ENCODE measurements around the gene NOS2.

NOS2 gene

GRCh38 chr17:27797390-27798091 lies 2.8 kb downstream of the NOS2 start:
- H2BK120ac ChIP-seq (ENCODE audit: low read depth, low read length) = no peak overlapping the region
- H3K9me3 ChIP-seq (ENCODE audit: control insufficient read depth, low read length) = no peaks in the 10 kb centered on the region
- no peak overlapping the region for H3K14ac ChIP-seq (ENCODE audit: low read length in 2 of 2)
- WGBS = 63% methylated on average over 9 of the region's 9 CpGs
- no peak overlapping the region for H3K4ac ChIP-seq (ENCODE audit: low read depth in 1 of 2, low read length in 2 of 2)
- H3K79me1 ChIP-seq (replicated peaks; ENCODE audit: low read length, poor library complexity, severe bottlenecking) = no peaks in the 10 kb centered on the region
- no peak overlapping the region for H2AFZ ChIP-seq (ENCODE audit: low read depth, low read length)
- no peak for DNase-seq
- peaks cover 5% of the 10 kb centered on the region for H3K4me1 ChIP-seq (ENCODE audit: control insufficient read depth, insufficient read depth, low read depth, low read length)
- no peak overlapping the region for H2BK12ac ChIP-seq (ENCODE audit: low read length in 2 of 2)
- H3K27ac ChIP-seq (ENCODE audit: low read length, poor library complexity, severe bottlenecking) = no peak overlapping the region
- H3K18ac ChIP-seq (ENCODE audit: low read depth in 1 of 2, low read length in 2 of 2) = no peak overlapping the region
- no peak overlapping the region for H4K8ac ChIP-seq (ENCODE audit: low read length)
- H2AK5ac ChIP-seq (ENCODE audit: low read length, severe bottlenecking) = no peak overlapping the region
- no peak overlapping the region for H3K9ac ChIP-seq (ENCODE audit: low read length)
- H3K36me3 ChIP-seq (ENCODE audit: control insufficient read depth in 1 of 2, insufficient read depth in 2 of 2, low read depth in 1 of 2, low read length in 2 of 2) = no peaks in the 10 kb centered on the region
- H3K4me3 ChIP-seq (ENCODE audit: insufficient read depth in 1 of 2, low read depth in 1 of 2, low read length in 2 of 2) = no peak overlapping the region
- H3K23ac ChIP-seq (ENCODE audit: low read length in 2 of 2) = no peak overlapping the region
- no peak overlapping the region for H2BK15ac ChIP-seq (ENCODE audit: low read depth, poor library complexity, severe bottlenecking)
- no peak overlapping the region for H4K91ac ChIP-seq (ENCODE audit: low read length)
- H3K4me2 ChIP-seq (ENCODE audit: low read length, poor library complexity, severe bottlenecking) = no peak overlapping the region
- H3K27me3 ChIP-seq (ENCODE audit: control insufficient read depth in 1 of 2, insufficient read depth in 1 of 2, low read length in 2 of 2) = peaks cover 70 to 86% of the 10 kb centered on the region in 2 experiments
- H2BK5ac ChIP-seq (ENCODE audit: low read depth, low read length, poor library complexity, severe bottlenecking) = no peak overlapping the region

- no peaks in the 10 kb centered on the region for H3K79me1 ChIP-seq (replicated peaks; ENCODE audit: low read length, poor library complexity, severe bottlenecking)
- 49% methylated on average over 19 of the region's 19 CpGs for WGBS
These were observed 6.3 kb downstream of the NOS2 start for GRCh38 chr17:27793906-27794569.

GRCh38 chr17:27793168-27793905 lies 7.0 kb downstream of the NOS2 start:
- Histone ChIP-seq H2BK5ac (ENCODE audit: low read depth, low read length, poor library complexity, severe bottlenecking) (no peak overlapping the region), H4K8ac (ENCODE audit: low read length) (no peak overlapping the region), H2AFZ (ENCODE audit: low read depth, low read length) (no peak overlapping the region), H3K9me3 (ENCODE audit: control insufficient read depth, low read length) (no peaks in the 10 kb centered on the region), H3K18ac (ENCODE audit: low read depth in 1 of 2, low read length in 2 of 2) (no peak overlapping the region), H4K91ac (ENCODE audit: low read length) (no peak overlapping the region), H3K4me1 (ENCODE audit: control insufficient read depth, insufficient read depth, low read depth, low read length) (peaks cover 5% of the 10 kb centered on the region), H3K4me3 (ENCODE audit: insufficient read depth in 1 of 2, low read depth in 1 of 2, low read length in 2 of 2) (peak overlapping the region in 1 of 2 experiments; percentile 55), H2BK12ac (ENCODE audit: low read length in 2 of 2) (no peak overlapping the region), H2AK5ac (ENCODE audit: low read length, severe bottlenecking) (no peak overlapping the region), H2BK15ac (ENCODE audit: low read depth, poor library complexity, severe bottlenecking) (no peak overlapping the region), H3K14ac (ENCODE audit: low read length in 2 of 2) (no peak overlapping the region), H2BK120ac (ENCODE audit: low read depth, low read length) (no peak overlapping the region), H3K79me1 (replicated peaks; ENCODE audit: low read length, poor library complexity, severe bottlenecking) (no peaks in the 10 kb centered on the region), H3K4ac (ENCODE audit: low read depth in 1 of 2, low read length in 2 of 2) (no peak overlapping the region), H3K9ac (ENCODE audit: low read length) (no peak overlapping the region), H3K27ac (ENCODE audit: low read length, poor library complexity, severe bottlenecking) (no peak overlapping the region), H3K23ac (ENCODE audit: low read length in 2 of 2) (peak overlapping the region in 1 of 2 experiments; percentile 38), H3K27me3 (ENCODE audit: control insufficient read depth in 1 of 2, insufficient read depth in 1 of 2, low read length in 2 of 2) (peaks cover 59 to 73% of the 10 kb centered on the region in 2 experiments), H3K36me3 (ENCODE audit: control insufficient read depth in 1 of 2, insufficient read depth in 2 of 2, low read depth in 1 of 2, low read length in 2 of 2) (no peaks in the 10 kb centered on the region), H3K4me2 (ENCODE audit: low read length, poor library complexity, severe bottlenecking) (peak overlapping the region; percentile 51)
- DNase-seq = no peak
- WGBS = 6% methylated on average over 39 of the region's 58 CpGs

More at GRCh38 chr17:27793906-27794569, 6.3 kb downstream of the NOS2 start:
- H3K4me3 ChIP-seq (ENCODE audit: insufficient read depth in 1 of 2, low read depth in 1 of 2, low read length in 2 of 2) = peak overlapping the region in 1 of 2 experiments; percentile 55
- H2BK120ac ChIP-seq (ENCODE audit: low read depth, low read length) = no peak overlapping the region
- H3K4ac ChIP-seq (ENCODE audit: low read depth in 1 of 2, low read length in 2 of 2) = no peak overlapping the region
- peaks cover 62 to 75% of the 10 kb centered on the region in 2 experiments for H3K27me3 ChIP-seq (ENCODE audit: control insufficient read depth in 1 of 2, insufficient read depth in 1 of 2, low read length in 2 of 2)
- H3K27ac ChIP-seq (ENCODE audit: low read length, poor library complexity, severe bottlenecking) = no peak overlapping the region
- no peak overlapping the region for H2BK15ac ChIP-seq (ENCODE audit: low read depth, poor library complexity, severe bottlenecking)
- H2BK12ac ChIP-seq (ENCODE audit: low read length in 2 of 2) = no peak overlapping the region
- peak overlapping the region; percentile 51 for H3K4me2 ChIP-seq (ENCODE audit: low read length, poor library complexity, severe bottlenecking)
- peaks cover 5% of the 10 kb centered on the region for H3K4me1 ChIP-seq (ENCODE audit: control insufficient read depth, insufficient read depth, low read depth, low read length)
- no peak overlapping the region for H2AFZ ChIP-seq (ENCODE audit: low read depth, low read length)
- H2AK5ac ChIP-seq (ENCODE audit: low read length, severe bottlenecking) = no peak overlapping the region
- H3K36me3 ChIP-seq (ENCODE audit: control insufficient read depth in 1 of 2, insufficient read depth in 2 of 2, low read depth in 1 of 2, low read length in 2 of 2) = no peaks in the 10 kb centered on the region
- no peak overlapping the region for H3K9ac ChIP-seq (ENCODE audit: low read length)
- no peak overlapping the region for H2BK5ac ChIP-seq (ENCODE audit: low read depth, low read length, poor library complexity, severe bottlenecking)
- no peak overlapping the region for H3K14ac ChIP-seq (ENCODE audit: low read length in 2 of 2)
- DNase-seq = no peak
- H4K91ac ChIP-seq (ENCODE audit: low read length) = no peak overlapping the region
- H3K9me3 ChIP-seq (ENCODE audit: control insufficient read depth, low read length) = no peaks in the 10 kb centered on the region
- H4K8ac ChIP-seq (ENCODE audit: low read length) = no peak overlapping the region
- no peak overlapping the region for H3K18ac ChIP-seq (ENCODE audit: low read depth in 1 of 2, low read length in 2 of 2)
- no peak overlapping the region for H3K23ac ChIP-seq (ENCODE audit: low read length in 2 of 2)

- no peaks in the 10 kb centered on the region for H3K79me1 ChIP-seq (replicated peaks; ENCODE audit: low read length, poor library complexity, severe bottlenecking)
- no peak overlapping the region for H3K27ac ChIP-seq (ENCODE audit: low read length, poor library complexity, severe bottlenecking)
- H3K36me3 ChIP-seq (ENCODE audit: control insufficient read depth in 1 of 2, insufficient read depth in 2 of 2, low read depth in 1 of 2, low read length in 2 of 2) = no peaks in the 10 kb centered on the region
- H4K91ac ChIP-seq (ENCODE audit: low read length) = no peak overlapping the region
- H3K4me1 ChIP-seq (ENCODE audit: control insufficient read depth, insufficient read depth, low read depth, low read length) = peaks cover 5% of the 10 kb centered on the region
- no peak overlapping the region for H2AK5ac ChIP-seq (ENCODE audit: low read length, severe bottlenecking)
- H2BK120ac ChIP-seq (ENCODE audit: low read depth, low read length) = no peak overlapping the region
- H3K4me3 ChIP-seq (ENCODE audit: insufficient read depth in 1 of 2, low read depth in 1 of 2, low read length in 2 of 2) = no peak overlapping the region
- H3K4ac ChIP-seq (ENCODE audit: low read depth in 1 of 2, low read length in 2 of 2) = no peak overlapping the region
- no peak overlapping the region for H4K8ac ChIP-seq (ENCODE audit: low read length)
- H3K9ac ChIP-seq (ENCODE audit: low read length) = no peak overlapping the region
- H2BK12ac ChIP-seq (ENCODE audit: low read length in 2 of 2) = no peak overlapping the region
- no peak overlapping the region for H2BK5ac ChIP-seq (ENCODE audit: low read depth, low read length, poor library complexity, severe bottlenecking)
- H2BK15ac ChIP-seq (ENCODE audit: low read depth, poor library complexity, severe bottlenecking) = no peak overlapping the region
- no peak overlapping the region for H3K23ac ChIP-seq (ENCODE audit: low read length in 2 of 2)
- 36% methylated on average over 1 of the region's 3 CpGs for WGBS
- no peaks in the 10 kb centered on the region for H3K9me3 ChIP-seq (ENCODE audit: control insufficient read depth, low read length)
- no peak for DNase-seq
- H3K18ac ChIP-seq (ENCODE audit: low read depth in 1 of 2, low read length in 2 of 2) = no peak overlapping the region
- H3K27me3 ChIP-seq (ENCODE audit: control insufficient read depth in 1 of 2, insufficient read depth in 1 of 2, low read length in 2 of 2) = peaks cover 47 to 68% of the 10 kb centered on the region in 2 experiments
- no peak overlapping the region for H3K4me2 ChIP-seq (ENCODE audit: low read length, poor library complexity, severe bottlenecking)
- no peak overlapping the region for H3K14ac ChIP-seq (ENCODE audit: low read length in 2 of 2)
- no peak overlapping the region for H2AFZ ChIP-seq (ENCODE audit: low read depth, low read length)
These were observed 8.2 kb downstream of the NOS2 start for GRCh38 chr17:27792095-27792494.
